ENCODE data around the gene TLR10.

The TLR10 gene

GRCh38 chr4:38745881-38746280 lies 36.9 kb downstream of the TLR10 start:
- no peak overlapping the region for H3K4me2 ChIP-seq (ENCODE audit: low read depth, low read length, poor library complexity, severe bottlenecking)

GRCh38 chr4:38743866-38744265 lies 38.9 kb downstream of the TLR10 start:
- Histone ChIP-seq H3K9me2 (replicated peaks; ENCODE audit: low read depth, low read length) (no peaks in the 10 kb centered on the region), H3K9ac (ENCODE audit: low read depth, low read length, poor library complexity, severe bottlenecking) (no peak overlapping the region), H3K79me2 (ENCODE audit: insufficient read depth, low read length) (no peaks in the 10 kb centered on the region), H3F3A (ENCODE audit: low read depth) (no peaks in the 10 kb centered on the region), H2AFZ (ENCODE audit: low read length) (no peak overlapping the region), H3K9me3 (ENCODE audit: insufficient read depth, low read depth, low read length) (no peaks in the 10 kb centered on the region), H3K4me3 (ENCODE audit: low read length, poor library complexity, severe bottlenecking) (no peak overlapping the region), H3K4me1 (ENCODE audit: insufficient read depth, low read length, poor library complexity, severe bottlenecking) (no peaks in the 10 kb centered on the region), H3K27me3 (ENCODE audit: insufficient read depth, low read length, poor library complexity, severe bottlenecking) (no peaks in the 10 kb centered on the region), H4K20me1 (ENCODE audit: insufficient read depth, low read length, poor library complexity, severe bottlenecking) (no peaks in the 10 kb centered on the region), H3K36me3 (ENCODE audit: insufficient read depth, low read length) (no peaks in the 10 kb centered on the region), H3K4me2 (ENCODE audit: low read depth, low read length, poor library complexity, severe bottlenecking) (no peak overlapping the region)
- no peak for TF ChIP-seq EZH2phosphoT487 (IDR thresholded peaks at IDR 0.05; ENCODE audit: borderline replicate concordance)

More at GRCh38 chr4:38745881-38746280, 36.9 kb downstream of the TLR10 start:
- Histone ChIP-seq H3K79me2 (ENCODE audit: insufficient read depth, low read length) (no peaks in the 10 kb centered on the region), H3F3A (ENCODE audit: low read depth) (no peaks in the 10 kb centered on the region), H4K20me1 (ENCODE audit: insufficient read depth, low read length, poor library complexity, severe bottlenecking) (no peaks in the 10 kb centered on the region), H3K36me3 (ENCODE audit: insufficient read depth, low read length) (no peaks in the 10 kb centered on the region), H2AFZ (ENCODE audit: low read length) (no peak overlapping the region), H3K9me2 (replicated peaks; ENCODE audit: low read depth, low read length) (no peaks in the 10 kb centered on the region), H3K9ac (ENCODE audit: low read depth, low read length, poor library complexity, severe bottlenecking) (no peak overlapping the region), H3K4me3 (ENCODE audit: low read length, poor library complexity, severe bottlenecking) (no peak overlapping the region), H3K4me1 (ENCODE audit: insufficient read depth, low read length, poor library complexity, severe bottlenecking) (no peaks in the 10 kb centered on the region), H3K9me3 (ENCODE audit: insufficient read depth, low read depth, low read length) (no peaks in the 10 kb centered on the region), H3K27me3 (ENCODE audit: insufficient read depth, low read length, poor library complexity, severe bottlenecking) (no peaks in the 10 kb centered on the region)
- TF ChIP-seq CTCF (conservative IDR thresholded peaks at IDR 0.05; ENCODE audit: low read length) (no peak), EZH2phosphoT487 (IDR thresholded peaks at IDR 0.05; ENCODE audit: borderline replicate concordance) (no peak)

GRCh38 chr4:38740303-38740702 lies 42.5 kb downstream of the TLR10 start:
- Histone ChIP-seq H4K20me1 (ENCODE audit: insufficient read depth, low read length, poor library complexity, severe bottlenecking) (no peaks in the 10 kb centered on the region), H3F3A (ENCODE audit: low read depth) (no peaks in the 10 kb centered on the region)
- TF ChIP-seq CTCF (conservative IDR thresholded peaks at IDR 0.05; ENCODE audit: low read length) (no peak), EZH2phosphoT487 (IDR thresholded peaks at IDR 0.05; ENCODE audit: borderline replicate concordance) (no peak)

More at GRCh38 chr4:38740303-38740702, 42.5 kb downstream of the TLR10 start:
- no peaks in the 10 kb centered on the region for H3K27me3 ChIP-seq (ENCODE audit: insufficient read depth, low read length, poor library complexity, severe bottlenecking)
- no peak overlapping the region for H3K9ac ChIP-seq (ENCODE audit: low read depth, low read length, poor library complexity, severe bottlenecking)
- no peak overlapping the region for H2AFZ ChIP-seq (ENCODE audit: low read length)
- no peak overlapping the region for H3K4me3 ChIP-seq (ENCODE audit: low read length, poor library complexity, severe bottlenecking)
- no peaks in the 10 kb centered on the region for H3K4me1 ChIP-seq (ENCODE audit: insufficient read depth, low read length, poor library complexity, severe bottlenecking)
- no peaks in the 10 kb centered on the region for H3K9me3 ChIP-seq (ENCODE audit: insufficient read depth, low read depth, low read length)
- no peaks in the 10 kb centered on the region for H3K36me3 ChIP-seq (ENCODE audit: insufficient read depth, low read length)
- H3K79me2 ChIP-seq (ENCODE audit: insufficient read depth, low read length) = no peaks in the 10 kb centered on the region
- H3K4me2 ChIP-seq (ENCODE audit: low read depth, low read length, poor library complexity, severe bottlenecking) = no peak overlapping the region
- no peaks in the 10 kb centered on the region for H3K9me2 ChIP-seq (replicated peaks; ENCODE audit: low read depth, low read length)
